Activated CD4-positive, alpha-beta T cell treated with anti-CD3 and anti-CD28 coated beads for 36 hours (primary cell): ENCODE results near the gene ARHGDIB. TPM values are rescaled to one million over a fixed set of nuclear protein-coding genes. Genes with fewer than 3 reads are reported as not detected.
A peak's percentile ranks its signal among the peaks of the same experiment; 100 is the strongest.

ENCODE experiments used
- ATAC-seq: fragments of 200-7000 bp; cut with Tn5 transposase; one replicate; pipeline ENCODE4 v1.10.0; 2021; ENCODE audit warnings: mild to moderate bottlenecking, moderate library complexity
- CTCF ChIA-PET: fragments of 350-600 bp; sonication (Branson Sonifier 250); formaldehyde crosslinking; loops from one replicate; lab custom pipeline; 2021; ENCODE audit warnings: antibody characterized with exemption; lab: Charles Lee
- POLR2A ChIA-PET: fragments of 350-600 bp; sonication (Branson Sonifier 250); formaldehyde crosslinking; loops from one replicate; lab custom pipeline; 2021; ENCODE audit warnings: antibody characterized with exemption, inconsistent platforms; lab: Charles Lee
- DNase-seq: peaks from one replicate; pipeline ENCODE4 v3.0.0-alpha.2; 2020
- H3K27ac Mint-ChIP-seq: one replicate; pipeline ENCODE4 v1.8.0; 2021; ENCODE audit warnings: mixed read lengths
- H3K27me3 Mint-ChIP-seq: one replicate; pipeline ENCODE4 v1.8.0; 2021; ENCODE audit warnings: mixed read lengths
- H3K36me3 Mint-ChIP-seq: one replicate; pipeline ENCODE4 v1.8.0; 2021; ENCODE audit warnings: low read depth, mixed read lengths
- H3K4me1 Mint-ChIP-seq: one replicate; pipeline ENCODE4 v1.8.0; 2021; ENCODE audit warnings: mixed read lengths
- H3K4me3 Mint-ChIP-seq: one replicate; pipeline ENCODE4 v1.8.0; 2021; ENCODE audit warnings: mild to moderate bottlenecking, moderate library complexity, mixed read lengths
- H3K9me3 Mint-ChIP-seq: one replicate; pipeline ENCODE4 v1.8.0; 2021; ENCODE audit warnings: low read depth, mixed read lengths
- intact Hi-C, 2 experiments: fragments of 100-400 bp; cut with DNase I in 1 of 2; cut with micrococcal nuclease in 1 of 2; formaldehyde crosslinking; loops; one replicate each; pipeline versions ENCODE4 v1.14.2 to v1.15.1; 2022 to 2024; cut with DNase I, micrococcal nuclease
- total RNA-seq, 2 experiments: library from RNA; stranded (reverse); gene quantifications; one replicate each; pipeline ENCODE4 v1.2.3, GENCODE V29; 2021

The ARHGDIB gene
- total RNA-seq, 2 experiments from 2014 or later: 596 to 912 TPM

- H3K4me3 Mint-ChIP-seq: no peak overlapping the region
- no peak for DNase-seq
- no peaks in the 10 kb centered on the region for H3K9me3 Mint-ChIP-seq
- POLR2A ChIA-PET: no interaction called here
- CTCF ChIA-PET: interaction anchor here (0.9 to 1.2 kb wide), 2 partner anchors 46 to 209 kb away, joined by 3 to 5 read pairs; partner anchors contain the start of gene ERP27
- no peaks in the 10 kb centered on the region for H3K36me3 Mint-ChIP-seq
- peaks cover 51% of the 10 kb centered on the region for H3K4me1 Mint-ChIP-seq
- no peak for ATAC-seq
- no peaks in the 10 kb centered on the region for H3K27me3 Mint-ChIP-seq
- intact Hi-C loops: no loop called here
- H3K27ac Mint-ChIP-seq: no peak overlapping the region
Observed at GRCh38 chr12:14984036-14984435, 22.6 kb upstream of the ARHGDIB start.

GRCh38 chr12:14982991-14983390, 21.6 kb upstream of the ARHGDIB start:
- ChIA-PET POLR2A (no interaction called here), CTCF (interaction anchor here (0.6 to 1.3 kb wide), 5 partner anchors 12 to 208 kb away, joined by 3 to 7 read pairs (median 3); partner anchors contain the start of gene ERP27)
- no peak for DNase-seq
- no peaks in the 10 kb centered on the region for H3K27me3 Mint-ChIP-seq
- peaks cover 60% of the 10 kb centered on the region for H3K4me1 Mint-ChIP-seq
- H3K9me3 Mint-ChIP-seq: no peaks in the 10 kb centered on the region
- H3K27ac Mint-ChIP-seq: peak overlapping the region; percentile 65
- intact Hi-C loops: loop anchor here in 1 of 2 experiments (2.0 kb wide), 1 partner anchor 18 kb away; no protein-coding TSS in a partner anchor
- H3K36me3 Mint-ChIP-seq: no peaks in the 10 kb centered on the region
- no peak overlapping the region for H3K4me3 Mint-ChIP-seq
- peak; percentile 33 for ATAC-seq

DNA sequence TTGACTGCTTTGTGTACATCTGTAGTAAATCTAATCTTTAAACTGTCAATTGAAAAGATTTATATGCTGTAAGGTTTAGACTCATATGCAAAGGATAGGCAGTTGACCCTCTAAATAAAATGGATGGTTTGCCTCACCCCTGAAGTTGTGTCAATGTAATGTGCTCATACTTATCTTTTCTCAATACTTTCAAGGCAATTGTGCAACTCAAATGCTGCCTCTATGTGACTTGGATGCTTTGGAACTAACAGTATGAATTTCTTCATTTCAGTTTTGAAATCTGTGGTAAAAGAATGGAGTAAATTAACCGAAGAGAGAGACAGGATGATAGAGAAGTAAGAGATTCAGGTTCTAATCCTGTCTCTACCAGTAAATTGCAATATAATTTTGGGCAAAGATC, 21.2 kb upstream of the ARHGDIB start:
- H3K36me3 Mint-ChIP-seq: no peaks in the 10 kb centered on the region
- CTCF ChIA-PET: interaction anchor here (0.6 to 1.3 kb wide), 3 partner anchors 13 to 46 kb away, joined by 3 to 7 read pairs (median 3); no protein-coding TSS in a partner anchor
- no peaks in the 10 kb centered on the region for H3K9me3 Mint-ChIP-seq
- POLR2A ChIA-PET: interaction anchor here (0.6 kb wide), 1 partner anchor 26 kb away, joined by 4 read pairs; no protein-coding TSS in a partner anchor
- H3K4me1 Mint-ChIP-seq: peaks cover 63% of the 10 kb centered on the region
- no peak overlapping the region for H3K4me3 Mint-ChIP-seq
- no peak for DNase-seq
- H3K27ac Mint-ChIP-seq: peak overlapping the region; percentile 65
- peak; percentile 27 for ATAC-seq
- no peaks in the 10 kb centered on the region for H3K27me3 Mint-ChIP-seq
- intact Hi-C loops: loop anchor here in 1 of 2 experiments (2.0 kb wide), 1 partner anchor 18 kb away; no protein-coding TSS in a partner anchor

DNA sequence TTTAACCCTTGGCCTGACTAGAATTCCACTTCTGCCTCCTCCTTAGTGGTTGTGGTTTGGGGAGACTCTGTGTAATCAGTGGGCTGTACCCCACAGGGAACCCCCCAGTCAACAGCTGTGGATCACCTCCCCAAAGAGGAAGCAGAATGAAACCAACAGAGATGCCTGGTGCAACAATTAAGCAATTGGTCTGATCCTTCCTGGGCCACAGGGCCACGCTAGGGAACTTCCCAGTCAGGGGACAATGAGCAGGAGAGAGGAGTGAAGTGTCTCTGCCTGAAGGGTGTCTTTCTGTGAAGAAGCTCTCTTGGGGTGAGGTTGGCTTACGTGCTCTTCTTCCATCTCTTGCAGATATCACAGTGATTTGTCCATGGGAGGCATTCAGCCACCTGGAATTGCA, 19.6 kb upstream of the ARHGDIB start:
- CTCF ChIA-PET: interaction anchor here (0.9 to 1.6 kb wide), 5 partner anchors 14 to 134 kb away, joined by 3 to 12 read pairs (median 4); no protein-coding TSS in a partner anchor
- H3K4me1 Mint-ChIP-seq: peaks cover 63% of the 10 kb centered on the region
- H3K27me3 Mint-ChIP-seq: no peaks in the 10 kb centered on the region
- intact Hi-C loops: no loop called here
- no peak for DNase-seq
- H3K27ac Mint-ChIP-seq: no peak overlapping the region
- H3K36me3 Mint-ChIP-seq: no peaks in the 10 kb centered on the region
- POLR2A ChIA-PET: interaction anchor here (0.7 kb wide), 1 partner anchor 184 kb away, joined by 3 read pairs; no protein-coding TSS in a partner anchor
- H3K4me3 Mint-ChIP-seq: no peak overlapping the region
- H3K9me3 Mint-ChIP-seq: no peaks in the 10 kb centered on the region
- no peak for ATAC-seq

DNA sequence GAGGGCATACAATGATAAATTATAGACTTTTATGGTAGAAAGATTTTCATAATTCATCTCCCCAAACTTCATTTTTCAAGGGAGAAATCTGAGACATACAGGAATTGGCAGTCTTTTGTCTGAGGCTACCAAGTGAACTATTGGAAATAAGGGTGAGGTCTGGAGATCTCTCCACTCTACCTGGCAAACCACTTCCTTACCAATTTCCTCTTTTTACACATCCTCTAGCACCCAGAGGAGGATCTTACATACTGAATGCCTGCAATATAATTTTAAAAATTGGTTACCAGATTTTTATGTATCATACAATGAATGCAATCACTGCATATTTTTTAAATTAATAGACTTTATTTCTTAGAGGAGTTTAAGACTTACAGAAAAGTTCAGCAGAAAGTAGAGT, 18.1 kb upstream of the ARHGDIB start:
- Mint-ChIP-seq H3K4me3 (no peak overlapping the region), H3K27me3 (no peaks in the 10 kb centered on the region), H3K36me3 (no peaks in the 10 kb centered on the region), H3K27ac (no peak overlapping the region), H3K9me3 (no peaks in the 10 kb centered on the region), H3K4me1 (peaks cover 58% of the 10 kb centered on the region)
- ATAC-seq (no peak), DNase-seq (no peak)
- CTCF ChIA-PET: interaction anchor here (0.7 to 1.6 kb wide), 2 partner anchors 16 to 132 kb away, joined by 4 read pairs; no protein-coding TSS in a partner anchor
- POLR2A ChIA-PET: no interaction called here
- intact Hi-C loops: no loop called here

DNA sequence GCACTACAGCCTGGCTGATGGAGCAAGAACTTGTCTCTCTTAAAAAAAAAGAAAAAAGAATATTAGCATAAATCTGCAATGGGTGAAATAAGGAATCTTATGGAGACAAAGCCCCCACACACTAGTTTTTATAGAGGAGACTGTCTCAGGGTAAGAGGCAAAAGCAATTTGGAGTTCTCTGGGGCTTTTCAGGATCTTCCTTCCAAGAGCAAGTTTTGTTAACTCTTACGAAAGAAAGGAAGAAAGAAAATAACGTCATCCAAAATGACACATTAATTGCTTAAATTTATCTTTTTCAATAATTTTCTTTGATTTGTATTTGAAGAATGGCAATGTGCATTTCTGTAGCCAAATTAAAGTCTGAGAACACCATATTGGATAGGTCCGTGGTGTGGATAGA, 15.3 kb upstream of the ARHGDIB start:
- Mint-ChIP-seq H3K9me3 (no peaks in the 10 kb centered on the region), H3K4me3 (no peak overlapping the region), H3K4me1 (peaks cover 44% of the 10 kb centered on the region), H3K27me3 (no peaks in the 10 kb centered on the region), H3K36me3 (no peaks in the 10 kb centered on the region), H3K27ac (no peak overlapping the region)
- ATAC-seq (no peak), DNase-seq (no peak)
- intact Hi-C loops: no loop called here
- ChIA-PET CTCF (interaction anchor here (0.6 to 1.0 kb wide), 2 partner anchors 16 to 263 kb away, joined by 4 to 5 read pairs; no protein-coding TSS in a partner anchor), POLR2A (no interaction called here)

DNA sequence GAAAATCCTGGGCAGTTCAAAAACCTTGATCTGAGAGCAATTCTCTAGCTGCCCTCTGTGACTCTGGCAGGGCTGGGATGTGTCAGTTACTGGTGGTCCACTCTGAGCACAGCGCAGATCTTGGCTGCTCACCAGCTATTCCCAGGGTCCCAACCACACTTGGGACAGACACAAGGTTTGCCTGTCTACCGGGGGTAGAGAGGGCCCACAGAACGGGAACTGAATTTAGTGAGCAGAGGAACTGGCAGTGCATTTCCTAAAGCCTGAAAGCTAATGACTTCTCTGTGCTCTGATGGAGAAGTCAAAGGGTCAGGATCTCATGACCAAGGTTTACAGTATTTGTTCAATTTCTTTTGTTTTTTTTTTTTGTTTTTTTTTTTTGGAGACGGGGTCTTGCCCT, 14.1 kb upstream of the ARHGDIB start:
- ChIA-PET POLR2A (no interaction called here), CTCF (interaction anchor here (0.5 to 0.8 kb wide), 3 partner anchors 16 to 1431 kb away, joined by 3 read pairs; no protein-coding TSS in a partner anchor)
- H3K4me3 Mint-ChIP-seq: no peak overlapping the region
- ATAC-seq (no peak), DNase-seq (no peak)
- intact Hi-C loops: no loop called here
- no peaks in the 10 kb centered on the region for H3K36me3 Mint-ChIP-seq
- H3K27ac Mint-ChIP-seq: no peak overlapping the region
- H3K9me3 Mint-ChIP-seq: no peaks in the 10 kb centered on the region
- peaks cover 38% of the 10 kb centered on the region for H3K4me1 Mint-ChIP-seq
- no peaks in the 10 kb centered on the region for H3K27me3 Mint-ChIP-seq

- no peak for ATAC-seq
- POLR2A ChIA-PET: no interaction called here
- CTCF ChIA-PET: interaction anchor here (0.5 to 3.1 kb wide), 3 partner anchors 17 to 1430 kb away, joined by 3 to 11 read pairs (median 3); no protein-coding TSS in a partner anchor
- intact Hi-C loops: no loop called here
- DNase-seq: no peak
- Mint-ChIP-seq H3K9me3 (no peaks in the 10 kb centered on the region), H3K27me3 (no peaks in the 10 kb centered on the region), H3K27ac (no peak overlapping the region), H3K4me1 (peaks cover 37% of the 10 kb centered on the region), H3K4me3 (no peak overlapping the region), H3K36me3 (no peaks in the 10 kb centered on the region)
Observed at GRCh38 chr12:14974633-14975032, 13.2 kb upstream of the ARHGDIB start.

GRCh38 chr12:14972816-14973215, 11.4 kb upstream of the ARHGDIB start, which contains the start of gene PDE6H:
Gene PDE6H, plus strand, starts transcription at chr12:14973042. Its CDS starts 4,971 bp downstream, at chr12:14978013.
- ChIA-PET POLR2A (no interaction called here), CTCF (interaction anchor here (0.6 to 3.1 kb wide), 3 partner anchors 12 to 22 kb away, joined by 3 to 11 read pairs (median 3); no protein-coding TSS in a partner anchor)
- Mint-ChIP-seq H3K4me3 (no peak within 1 kb of the TSS), H3K27ac (no peak within 1 kb of the TSS), H3K4me1 (peaks cover 31% of the 10 kb centered on the region), H3K9me3 (no peaks in the 10 kb centered on the region), H3K36me3 (no peaks in the 10 kb centered on the region), H3K27me3 (no peaks in the 10 kb centered on the region)
- ATAC-seq (no peak), DNase-seq (no peak)
- intact Hi-C loops: no loop called here

DNA sequence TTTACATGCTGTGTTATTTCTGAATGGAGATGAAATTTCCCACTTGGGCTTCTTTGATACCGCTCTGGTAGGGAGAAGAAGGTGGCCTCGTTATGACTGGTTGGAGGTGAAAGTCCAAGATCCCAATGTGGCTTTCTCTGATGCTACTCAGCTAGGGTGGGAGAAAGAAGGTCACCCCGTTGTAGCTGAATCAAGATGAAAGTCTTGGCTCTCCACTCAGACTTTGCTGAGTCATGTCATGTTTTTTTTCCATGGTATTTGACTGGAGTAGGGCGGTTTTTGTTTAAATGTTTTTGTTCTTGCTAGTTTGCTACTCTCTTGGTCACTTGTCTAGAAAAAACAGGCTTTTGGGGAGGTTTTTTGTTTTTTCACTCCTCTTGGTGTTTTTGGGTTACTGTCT, 9.1 kb upstream of the ARHGDIB start:
- Mint-ChIP-seq H3K36me3 (no peaks in the 10 kb centered on the region), H3K9me3 (no peaks in the 10 kb centered on the region), H3K4me1 (peaks cover 42% of the 10 kb centered on the region), H3K4me3 (no peak overlapping the region), H3K27ac (peak overlapping the region; percentile 7), H3K27me3 (no peaks in the 10 kb centered on the region)
- POLR2A ChIA-PET: no interaction called here
- no peak for DNase-seq
- CTCF ChIA-PET: no interaction called here
- intact Hi-C loops: no loop called here
- peak; percentile 49 for ATAC-seq

DNA sequence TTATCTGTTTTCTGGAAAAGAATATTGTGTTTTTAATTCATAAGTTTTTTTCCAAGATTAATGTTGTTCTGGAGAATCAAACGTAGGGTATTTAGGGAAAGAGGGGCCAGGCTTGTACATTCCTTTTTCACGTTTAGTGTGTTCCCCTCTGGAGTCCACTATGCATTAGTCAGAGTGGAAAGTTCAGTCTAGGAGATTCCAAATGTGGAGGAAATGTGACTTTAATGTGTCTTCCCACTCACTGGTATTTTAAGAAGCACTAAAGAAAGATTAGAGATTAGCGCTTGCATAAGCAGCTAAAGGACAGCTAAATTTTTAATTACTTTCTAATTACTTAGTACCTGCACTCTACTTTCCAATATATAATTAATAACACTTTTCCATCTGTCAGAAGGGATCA, 7.1 kb upstream of the ARHGDIB start:
- intact Hi-C loops: no loop called here
- ATAC-seq (no peak), DNase-seq (no peak)
- peaks cover 54% of the 10 kb centered on the region for H3K4me1 Mint-ChIP-seq
- H3K27ac Mint-ChIP-seq: no peak overlapping the region
- no peak overlapping the region for H3K4me3 Mint-ChIP-seq
- H3K9me3 Mint-ChIP-seq: no peaks in the 10 kb centered on the region
- H3K27me3 Mint-ChIP-seq: no peaks in the 10 kb centered on the region
- CTCF ChIA-PET: interaction anchor here (0.6 to 2.5 kb wide), 4 partner anchors 12 to 27 kb away, joined by 3 to 7 read pairs (median 3); no protein-coding TSS in a partner anchor
- POLR2A ChIA-PET: interaction anchor here (1.0 kb wide), 1 partner anchor 12 kb away, joined by 4 read pairs; no protein-coding TSS in a partner anchor
- H3K36me3 Mint-ChIP-seq: peaks cover 1% of the 10 kb centered on the region
